Inflammatory macrophage treated with lipopolysaccharide for 4 hours (primary cell): ENCODE results near the gene PNPLA2.

Experiments
- DNase-seq: peaks from one replicate; pipeline ENCODE4 v3.0.0-alpha.2; 2020

PNPLA2 gene

DNA sequence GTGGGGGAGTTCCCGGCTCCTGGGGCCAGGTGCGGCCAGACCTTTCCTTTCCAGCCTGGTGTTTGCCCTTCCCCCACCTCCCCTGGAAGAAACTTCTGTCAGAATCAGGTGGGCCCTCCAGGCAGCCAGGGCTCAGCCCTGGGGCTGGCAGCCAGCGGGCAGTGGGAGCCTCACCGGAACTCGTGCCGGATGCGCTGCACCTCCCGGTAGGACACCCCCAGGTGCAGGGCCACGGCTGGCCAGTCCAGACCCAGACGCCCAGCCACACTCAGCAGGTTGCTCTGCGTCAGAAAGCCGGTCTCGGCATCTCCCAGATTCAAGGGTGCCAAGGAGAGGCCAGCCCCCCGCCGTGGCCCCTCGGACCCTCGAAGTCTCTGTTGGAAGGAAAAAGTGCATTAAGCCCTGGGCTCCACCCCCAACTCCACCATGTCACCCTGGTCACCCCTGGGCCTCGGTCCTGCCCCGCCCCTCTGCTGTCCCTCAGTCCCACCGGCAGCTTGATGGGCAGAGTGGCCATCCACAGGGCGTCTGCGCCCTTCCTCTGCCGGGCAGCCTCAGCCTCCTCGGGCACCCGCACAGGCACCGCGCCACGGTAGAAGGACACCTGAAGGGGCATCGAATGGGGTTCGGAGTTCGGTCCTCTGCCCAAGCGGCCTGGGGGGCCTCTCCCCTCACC is 18.9 kb upstream of the PNPLA2 start:
- no peak for DNase-seq

DNA sequence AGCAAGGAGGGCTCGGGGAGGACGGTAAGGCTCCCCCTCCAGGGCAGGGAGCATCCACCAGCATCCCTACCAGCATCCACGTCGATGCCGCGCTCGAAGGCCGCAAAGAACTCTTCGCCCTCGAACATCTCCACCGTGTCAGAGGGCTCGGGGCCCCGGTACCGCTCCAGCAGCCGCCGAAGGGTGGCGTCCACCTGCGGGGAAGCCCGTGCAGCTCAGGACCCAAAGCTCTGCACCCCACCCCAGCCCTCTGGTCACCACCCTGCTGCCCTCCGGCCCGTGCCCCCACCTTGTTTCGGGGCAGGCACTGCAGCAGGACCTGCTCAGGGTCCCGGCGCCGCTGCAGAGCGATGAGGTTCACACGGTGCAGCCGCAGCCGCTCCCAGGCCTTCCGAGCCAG is 18.2 kb upstream of the PNPLA2 start:
- DNase-seq = no peak

DNA sequence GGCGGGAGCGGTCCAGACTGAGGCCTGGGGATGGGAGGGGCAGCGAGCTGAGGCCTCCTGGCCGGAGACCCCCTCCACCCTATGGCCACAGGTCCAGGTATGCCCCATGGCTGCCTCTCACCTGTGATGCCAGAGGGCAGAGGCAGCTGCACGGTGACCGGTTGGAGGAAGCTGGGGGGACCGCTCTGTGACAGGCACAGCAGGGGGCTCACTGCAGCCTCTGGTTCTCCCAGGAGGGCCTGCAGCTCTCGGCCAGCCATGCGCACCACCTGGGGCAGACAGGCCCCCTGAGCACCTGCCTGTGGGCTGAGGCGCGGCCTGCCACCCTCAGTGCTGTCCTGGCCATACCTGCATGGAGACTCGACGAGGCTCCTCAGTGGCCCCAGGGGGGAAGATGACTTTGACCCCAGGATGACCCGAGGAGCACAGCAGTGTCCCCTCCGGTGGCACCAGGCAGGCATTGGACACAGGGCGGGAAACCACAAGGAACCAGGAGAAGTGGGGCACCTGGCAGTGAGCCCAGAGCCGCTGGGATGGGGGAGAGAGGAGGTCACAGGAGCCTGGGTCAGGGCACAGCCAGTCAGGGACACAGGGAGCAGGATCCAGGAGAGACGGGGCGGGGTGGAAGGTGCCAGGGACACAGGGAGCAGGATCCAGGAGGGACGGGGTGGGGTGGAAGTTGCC is 17.5 kb upstream of the PNPLA2 start:
- no peak for DNase-seq

DNA sequence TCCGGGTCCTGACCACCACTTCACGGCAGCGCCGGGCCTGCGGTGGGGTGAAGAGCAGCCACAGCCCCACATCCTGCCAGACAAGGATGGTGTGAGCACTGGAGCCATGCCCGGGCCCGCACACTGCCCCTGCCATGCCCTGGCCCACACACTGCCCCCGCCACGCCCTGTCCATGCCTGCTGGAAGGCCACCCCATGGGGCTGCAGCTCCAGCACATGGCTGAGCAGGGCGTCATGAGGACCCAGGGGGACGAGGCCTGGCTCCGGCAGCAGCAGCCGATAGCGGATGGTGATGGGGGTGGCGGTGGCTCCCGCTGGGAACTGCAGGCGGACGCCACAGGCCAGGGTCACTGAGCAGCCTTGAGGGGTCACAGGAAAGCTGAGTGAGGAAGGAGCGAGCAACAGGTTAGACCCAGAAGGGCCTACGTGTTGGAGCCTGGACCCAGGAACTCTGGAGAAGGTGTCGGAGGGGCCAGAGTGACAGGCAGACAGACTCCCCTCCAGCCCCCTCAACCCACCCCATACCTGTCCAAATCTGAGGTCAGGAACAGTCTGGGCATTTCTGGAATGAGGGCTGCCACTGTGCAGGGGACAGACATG is 16.6 kb upstream of the PNPLA2 start:
- DNase-seq = no peak

- DNase-seq = no peak
These were observed 15.8 kb upstream of the PNPLA2 start for GRCh38 chr11:802693-803466.

- no peak for DNase-seq
These were observed 15.3 kb upstream of the PNPLA2 start for GRCh38 chr11:803467-803742.

GRCh38 chr11:803770-804598 is 14.7 kb upstream of the PNPLA2 start:
- DNase-seq = no peak

DNA sequence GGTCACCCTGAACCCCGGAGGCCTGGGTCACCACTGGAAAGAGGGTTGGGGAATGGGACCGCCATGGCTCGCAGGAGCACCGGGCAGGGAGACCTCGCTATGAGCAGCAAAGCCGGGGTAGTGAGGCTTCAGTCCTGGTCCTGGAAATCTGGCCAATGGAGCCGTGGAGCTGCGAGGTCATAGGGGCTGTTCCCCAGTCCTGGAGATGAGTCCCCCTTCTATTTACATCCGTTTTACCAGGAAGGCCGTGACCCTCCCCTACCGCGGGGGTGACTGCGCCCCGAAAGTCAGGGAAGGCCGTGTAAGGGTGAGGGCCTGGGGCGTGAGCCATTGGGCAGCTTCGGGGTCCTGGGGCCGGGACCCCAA is 14.1 kb upstream of the PNPLA2 start:
- no peak for DNase-seq

DNA sequence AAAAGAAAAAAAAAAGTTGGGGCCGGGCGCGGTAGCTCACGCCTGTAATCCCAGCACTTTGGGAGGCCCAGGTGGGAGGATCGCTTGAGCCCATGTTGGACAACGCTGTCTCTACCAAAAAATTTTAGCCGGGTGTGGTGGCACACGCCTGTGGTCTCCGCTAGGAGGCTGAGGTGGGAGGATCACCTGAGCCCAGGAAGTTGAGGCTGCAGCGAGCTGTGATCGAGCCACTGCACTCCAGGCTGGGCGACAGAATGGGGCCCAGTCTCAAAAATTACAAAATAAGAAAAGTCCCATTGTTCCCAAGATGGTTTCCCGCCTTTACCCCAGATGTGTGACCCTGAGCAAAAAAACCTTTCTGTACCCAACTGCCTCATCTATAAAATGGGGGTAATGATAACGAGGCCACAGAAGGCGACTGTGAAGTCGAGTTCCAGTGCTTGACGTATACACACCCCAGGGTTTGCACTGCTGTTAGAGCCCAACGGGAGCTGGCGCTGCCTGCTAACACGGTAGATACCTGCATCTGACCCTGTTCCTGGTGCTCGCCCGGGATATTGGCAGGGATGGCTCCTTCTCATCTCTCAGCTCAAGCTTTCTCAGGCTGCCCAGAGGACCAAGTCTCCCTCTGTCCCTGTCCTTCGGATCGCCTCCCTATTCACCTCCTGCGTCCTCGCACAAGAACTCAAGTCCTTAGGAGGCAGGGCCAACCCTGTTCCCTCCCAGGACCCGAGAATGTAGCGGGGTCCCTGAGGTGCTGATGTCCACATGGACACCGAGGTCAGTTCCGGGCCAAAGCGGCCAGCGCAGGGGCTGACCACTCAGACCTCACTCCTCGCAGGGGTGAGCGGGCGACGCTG is 10.1 kb upstream of the PNPLA2 start:
- no peak for DNase-seq

GRCh38 chr11:809287-810039 is 9.3 kb upstream of the PNPLA2 start, which contains the start of gene RPLP2:
Gene RPLP2 (plus strand): TSS chr11:809967. CDS start chr11:810235, 268 bp downstream.
- DNase-seq = peak; percentile 99

DNA sequence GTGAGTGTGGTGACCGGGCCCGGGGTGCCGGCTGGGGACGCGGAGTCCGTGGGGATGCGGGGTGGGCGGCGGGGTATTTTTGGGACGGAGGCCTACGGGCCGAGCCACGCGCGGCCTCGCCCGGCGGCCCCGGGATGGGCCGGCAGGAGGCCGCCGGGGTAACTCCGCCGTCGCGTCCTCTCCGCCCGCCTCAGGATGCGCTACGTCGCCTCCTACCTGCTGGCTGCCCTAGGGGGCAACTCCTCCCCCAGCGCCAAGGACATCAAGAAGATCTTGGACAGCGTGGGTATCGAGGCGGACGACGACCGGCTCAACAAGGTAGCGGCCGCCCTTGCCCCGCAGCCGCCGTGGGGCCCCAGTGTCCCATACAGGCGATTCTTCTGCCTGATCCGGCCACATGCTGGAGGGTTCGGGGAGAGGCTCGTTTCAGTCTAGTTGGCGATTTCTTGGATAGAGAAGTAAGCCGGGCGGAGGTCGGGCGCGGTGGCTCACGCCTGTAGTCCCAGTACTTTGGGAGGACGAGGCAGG is 8.6 kb upstream of the PNPLA2 start:
- DNase-seq = no peak

DNA sequence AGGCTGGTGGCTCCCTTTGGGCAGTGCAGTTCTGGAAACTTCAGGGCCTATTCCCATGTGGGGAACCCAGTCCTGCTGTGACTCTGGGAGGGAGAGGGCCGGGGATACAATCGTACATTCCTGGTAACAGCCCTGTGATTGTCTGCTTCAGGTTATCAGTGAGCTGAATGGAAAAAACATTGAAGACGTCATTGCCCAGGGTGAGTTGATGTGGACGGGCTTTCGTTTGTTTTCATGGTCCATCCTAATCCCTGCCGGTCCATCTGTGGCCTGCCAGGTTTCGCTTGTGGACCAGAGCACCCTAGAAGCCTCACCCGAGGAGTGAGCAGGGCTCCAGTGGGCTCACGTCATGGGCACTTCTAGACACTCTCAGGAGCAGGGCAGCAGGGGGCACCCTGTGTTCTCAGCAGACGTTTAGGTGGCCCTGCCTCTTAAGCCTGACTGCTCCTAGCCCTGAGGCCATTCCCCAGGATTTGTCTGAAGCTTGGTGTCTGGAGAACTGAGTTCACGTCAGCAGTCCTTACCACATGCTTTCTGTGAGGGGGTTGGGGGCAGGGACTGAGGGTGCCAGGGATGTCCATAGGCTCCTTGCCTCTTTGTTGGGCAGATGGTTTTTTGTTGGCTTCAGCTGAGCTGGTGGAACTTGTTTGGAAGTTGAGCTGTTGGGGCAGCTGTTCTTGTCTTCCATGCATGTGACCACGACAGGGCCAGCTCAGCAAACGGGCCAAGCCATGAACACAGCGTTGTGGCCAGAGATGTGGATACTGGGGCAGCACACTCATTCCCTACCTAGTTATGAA is 7.1 kb upstream of the PNPLA2 start:
- no peak for DNase-seq

DNA sequence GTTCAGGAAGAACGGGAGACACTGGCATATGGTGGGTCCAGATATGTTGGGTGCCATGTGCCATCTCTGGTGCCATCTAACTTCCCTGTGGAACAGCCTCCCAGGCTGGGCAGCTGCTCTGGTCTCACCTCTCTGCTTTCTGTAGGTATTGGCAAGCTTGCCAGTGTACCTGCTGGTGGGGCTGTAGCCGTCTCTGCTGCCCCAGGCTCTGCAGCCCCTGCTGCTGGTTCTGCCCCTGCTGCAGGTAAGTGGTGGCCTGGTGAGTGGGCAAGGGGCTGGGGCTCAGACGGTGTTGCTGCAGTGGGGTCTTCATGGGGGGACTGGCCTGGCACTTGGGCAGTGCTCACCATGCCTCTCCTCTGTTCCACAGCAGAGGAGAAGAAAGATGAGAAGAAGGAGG is 6.3 kb upstream of the PNPLA2 start:
- DNase-seq = no peak

GRCh38 chr11:813072-813455 is 5.7 kb upstream of the PNPLA2 start:
- no peak for DNase-seq

DNA sequence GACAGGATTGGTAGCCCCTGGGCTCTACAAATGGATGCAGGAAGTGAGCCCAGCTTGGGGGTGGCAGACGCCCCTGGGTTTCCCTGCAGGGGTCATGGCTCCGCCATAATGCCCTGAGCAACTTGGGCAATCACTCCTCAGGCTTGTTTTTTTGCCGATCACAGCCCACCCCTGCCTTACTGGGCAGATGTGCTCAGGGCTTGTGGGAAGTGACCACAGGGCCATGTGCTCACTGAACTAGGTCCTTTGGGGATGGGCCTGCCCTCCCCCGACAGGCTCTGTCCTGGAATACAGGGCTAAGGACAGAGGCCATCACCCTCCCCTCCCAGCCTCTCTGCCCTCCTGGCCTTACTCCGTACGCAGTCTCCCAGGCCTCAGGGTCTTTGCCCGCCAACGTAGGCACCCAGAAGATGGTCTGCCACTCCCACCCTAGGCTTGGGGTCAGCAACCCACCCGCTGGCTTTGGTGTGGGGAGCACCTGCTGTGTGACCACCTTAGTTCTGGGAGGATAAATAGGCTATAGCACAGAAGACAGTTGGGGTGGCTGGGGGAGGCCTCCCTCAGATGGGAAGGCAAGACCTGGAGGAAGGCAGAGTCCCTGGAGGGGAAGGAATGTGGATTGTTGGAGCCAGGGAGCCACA is 5.1 kb upstream of the PNPLA2 start:
- DNase-seq = no peak

GRCh38 chr11:815675-816432 is 2.9 kb upstream of the PNPLA2 start:
- DNase-seq = no peak

DNA sequence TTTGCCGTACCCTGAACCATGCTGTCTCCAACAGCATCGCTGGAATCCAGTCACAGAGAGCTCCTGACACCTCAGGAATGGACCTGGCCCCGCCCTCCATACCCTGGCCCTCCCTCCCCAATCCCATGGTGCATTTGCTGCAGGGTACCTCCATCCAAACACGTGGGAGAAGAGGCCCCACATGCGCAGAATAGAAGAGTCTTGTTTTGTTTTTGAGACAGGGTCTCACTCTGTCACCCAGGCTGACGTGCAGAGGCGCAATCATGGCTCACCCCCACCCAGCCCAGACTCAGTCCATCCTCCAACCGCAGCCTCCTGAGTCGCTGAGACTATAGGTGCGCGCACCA is 2.3 kb upstream of the PNPLA2 start:
- no peak for DNase-seq

DNA sequence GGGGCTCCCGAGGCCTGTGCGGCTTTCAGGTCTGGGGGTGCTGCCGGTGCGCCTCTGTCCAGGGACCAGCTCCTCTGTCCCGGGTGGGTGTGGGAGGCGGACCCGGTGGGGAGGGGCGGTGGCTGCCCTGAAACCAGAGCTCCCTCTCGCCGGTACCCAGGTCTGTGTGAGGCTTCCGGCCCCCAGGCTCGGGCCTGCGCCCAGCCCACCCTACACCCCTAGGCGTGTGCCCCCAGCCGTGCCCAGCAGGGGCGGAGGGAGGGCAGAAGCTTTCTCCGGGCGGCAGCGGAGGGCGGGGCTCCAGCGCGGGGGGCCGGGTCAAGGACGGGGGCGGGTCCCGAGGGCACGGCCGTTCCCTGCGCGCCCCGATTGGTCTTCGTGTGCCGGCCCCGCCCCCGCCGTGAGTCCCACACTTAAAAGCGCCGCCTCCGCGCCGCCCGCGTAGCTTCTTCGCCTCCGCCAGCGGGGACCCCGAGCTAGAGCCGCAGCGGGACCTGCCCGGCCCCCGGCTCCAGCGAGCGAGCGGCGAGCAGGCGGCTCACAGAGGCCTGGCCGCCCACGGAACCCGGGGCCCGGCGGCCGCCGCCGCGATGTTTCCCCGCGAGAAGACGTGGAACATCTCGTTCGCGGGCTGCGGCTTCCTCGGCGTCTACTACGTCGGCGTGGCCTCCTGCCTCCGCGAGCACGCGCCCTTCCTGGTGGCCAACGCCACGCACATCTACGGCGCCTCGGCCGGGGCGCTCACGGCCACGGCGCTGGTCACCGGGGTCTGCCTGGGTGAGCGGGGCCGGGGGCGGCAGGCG is 616 bp downstream of the PNPLA2 start:
- peak; percentile 90 for DNase-seq
